Astrocyte of the spinal cord (primary cell): ENCODE results near the gene CMC2.

ENCODE experiments used
- DNase-seq: peaks from one replicate; pipeline ENCODE4 v3.0.0; 2011; ENCODE audit warnings: low read depth, low spot score
- H3K4me3 ChIP-seq: 2 replicates; pipeline ENCODE4 v1.5.1; 2011; ENCODE audit warnings: low read depth, mild to moderate bottlenecking, low read length, moderate library complexity
- in situ Hi-C: cut with HindIII; loops from 2 replicates; pipeline ENCODE4 v1.10.0; 2017; ENCODE audit warnings: low sequenced_read_pairs
- TF ChIP-seq, protein P1 (sequence below): IDR thresholded peaks from 2 replicates; pipeline ENCODE4 v1.5.1; 2012; ENCODE audit warnings: low read depth, mild to moderate bottlenecking, low read length, inconsistent platforms

The CMC2 gene

DNA sequence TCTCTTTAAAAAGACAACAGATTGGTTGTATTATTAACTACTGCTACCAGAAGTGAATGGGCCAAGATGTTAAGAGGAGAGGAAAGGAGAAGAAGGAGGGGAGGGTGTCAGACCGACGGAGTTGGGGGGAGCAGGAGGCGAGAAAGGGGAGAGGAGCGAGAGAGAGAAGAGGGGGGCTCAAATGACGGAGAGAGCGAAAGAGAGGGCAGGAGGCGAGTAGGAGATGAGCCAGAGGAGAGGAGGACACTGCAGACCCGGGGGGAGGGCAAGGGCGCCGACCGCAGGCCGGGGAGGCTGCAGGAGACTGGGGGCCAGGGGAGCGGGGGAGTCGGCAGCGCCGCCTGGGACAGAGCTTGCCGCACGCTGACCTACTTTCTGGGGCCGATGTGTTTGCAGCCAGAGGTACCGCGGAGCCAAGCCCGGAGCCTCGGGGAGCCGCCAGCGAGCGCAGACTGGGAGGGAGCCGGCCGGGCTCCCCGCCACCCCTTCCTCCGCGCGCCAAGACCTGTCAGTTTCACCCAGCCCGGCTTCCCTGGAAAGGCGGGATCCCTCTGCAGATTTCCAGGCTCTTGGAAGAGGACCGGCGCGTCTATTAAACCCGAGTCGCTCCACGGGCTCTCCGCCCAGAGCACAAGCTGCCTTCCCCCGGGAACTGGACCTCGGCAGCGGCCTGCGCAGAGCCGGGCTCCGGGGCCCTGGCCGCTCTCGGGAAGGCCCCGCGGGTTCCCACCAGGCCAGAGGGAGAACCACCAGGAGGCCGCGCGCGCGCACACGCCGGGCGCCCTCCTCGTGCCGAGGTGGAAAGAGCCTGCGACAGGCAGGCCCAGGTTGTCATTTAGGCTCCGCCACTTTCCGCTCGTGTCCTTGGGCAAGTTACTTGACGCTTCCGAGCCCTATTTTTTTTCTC, 74.6 kb downstream of the CMC2 start:
- peak; percentile 64 for DNase-seq
- TF ChIP-seq, protein P1, sequence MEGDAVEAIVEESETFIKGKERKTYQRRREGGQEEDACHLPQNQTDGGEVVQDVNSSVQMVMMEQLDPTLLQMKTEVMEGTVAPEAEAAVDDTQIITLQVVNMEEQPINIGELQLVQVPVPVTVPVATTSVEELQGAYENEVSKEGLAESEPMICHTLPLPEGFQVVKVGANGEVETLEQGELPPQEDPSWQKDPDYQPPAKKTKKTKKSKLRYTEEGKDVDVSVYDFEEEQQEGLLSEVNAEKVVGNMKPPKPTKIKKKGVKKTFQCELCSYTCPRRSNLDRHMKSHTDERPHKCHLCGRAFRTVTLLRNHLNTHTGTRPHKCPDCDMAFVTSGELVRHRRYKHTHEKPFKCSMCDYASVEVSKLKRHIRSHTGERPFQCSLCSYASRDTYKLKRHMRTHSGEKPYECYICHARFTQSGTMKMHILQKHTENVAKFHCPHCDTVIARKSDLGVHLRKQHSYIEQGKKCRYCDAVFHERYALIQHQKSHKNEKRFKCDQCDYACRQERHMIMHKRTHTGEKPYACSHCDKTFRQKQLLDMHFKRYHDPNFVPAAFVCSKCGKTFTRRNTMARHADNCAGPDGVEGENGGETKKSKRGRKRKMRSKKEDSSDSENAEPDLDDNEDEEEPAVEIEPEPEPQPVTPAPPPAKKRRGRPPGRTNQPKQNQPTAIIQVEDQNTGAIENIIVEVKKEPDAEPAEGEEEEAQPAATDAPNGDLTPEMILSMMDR = peak; percentile 5
- peak overlapping the region; percentile 41 for H3K4me3 ChIP-seq
- in situ Hi-C loops = no loop called here

DNA sequence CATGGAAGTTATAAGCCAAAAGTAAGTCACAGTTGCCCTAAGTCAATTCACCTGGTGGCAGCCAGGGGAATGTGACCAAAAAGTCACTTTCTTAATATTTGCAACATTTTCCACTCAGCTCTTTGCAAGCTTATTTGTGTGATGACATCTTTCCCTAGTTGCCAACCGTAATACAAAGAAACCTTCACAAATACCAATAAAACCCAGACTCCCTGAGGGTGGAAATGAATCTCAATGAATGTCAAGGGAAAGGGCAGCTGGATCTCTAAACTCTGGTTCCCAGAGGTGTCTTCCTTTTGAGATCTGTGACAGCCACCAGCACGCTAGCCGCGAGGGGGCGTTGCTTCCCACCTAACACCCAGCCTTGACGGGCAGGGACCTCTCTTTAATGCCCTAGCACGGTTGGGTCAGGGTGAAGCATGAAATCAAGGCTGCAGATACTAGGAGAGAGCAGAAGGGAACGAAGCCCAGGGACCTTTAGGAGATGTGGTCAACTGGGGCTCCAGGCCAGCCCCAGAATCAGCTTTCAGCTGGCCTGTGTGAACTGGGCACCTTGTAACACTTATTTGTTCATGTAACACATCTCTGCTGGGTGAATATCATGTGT, 82.2 kb downstream of the CMC2 start:
- peak; percentile 52 for DNase-seq
- H3K4me3 ChIP-seq = no peak overlapping the region
- TF ChIP-seq, protein P1 = peak; percentile 82
- in situ Hi-C loops = no loop called here

DNA sequence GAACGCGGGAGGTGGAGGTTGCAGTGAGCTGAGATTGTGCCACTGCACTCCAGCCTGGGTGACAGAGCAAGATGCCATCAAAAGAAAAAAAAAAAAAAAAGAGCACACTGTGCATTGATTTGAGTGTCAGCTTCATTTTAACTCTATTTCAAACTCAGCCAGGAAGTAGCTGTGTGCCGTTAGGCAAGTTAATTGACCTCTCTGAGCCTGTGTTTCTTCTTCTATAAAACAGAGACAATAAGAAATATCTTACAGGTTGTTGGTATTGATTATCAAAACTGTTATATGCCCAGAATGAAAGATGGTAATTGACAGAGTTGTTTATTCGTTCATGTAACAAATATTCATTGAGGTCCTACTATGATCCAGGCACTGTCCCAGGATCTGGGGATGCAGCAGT, 83.3 kb downstream of the CMC2 start:
- in situ Hi-C loops = no loop called here
- TF ChIP-seq, protein P1 = no peak
- no peak for DNase-seq
- H3K4me3 ChIP-seq = no peak overlapping the region
